Activated T-cell treated with anti-CD3 and anti-CD28 coated beads for 24 hours (primary cell): Measurements from ENCODE around the gene ZNF526.

Experiments
- DNase-seq: peaks from one replicate; pipeline ENCODE4 v3.0.0-alpha.2; 2020; ENCODE audit warnings: low read depth

ZNF526 gene

GRCh38 chr19:42225718-42226292 lies 5.7 kb downstream of the ZNF526 start:
- DNase-seq: no peak

GRCh38 chr19:42226886-42227285 lies 6.8 kb downstream of the ZNF526 start:
- no peak for DNase-seq

- DNase-seq: no peak
These were observed 8.5 kb downstream of the ZNF526 start for GRCh38 chr19:42228641-42229040.

GRCh38 chr19:42229301-42229854 lies 9.3 kb downstream of the ZNF526 start:
- DNase-seq: no peak

GRCh38 chr19:42229855-42230351 lies 9.8 kb downstream of the ZNF526 start:
- DNase-seq: no peak

- no peak for DNase-seq
These were observed 10.5 kb downstream of the ZNF526 start for GRCh38 chr19:42230571-42230970.

GRCh38 chr19:42232435-42232834 lies 12.3 kb downstream of the ZNF526 start:
- no peak for DNase-seq

- no peak for DNase-seq
These were observed 13.0 kb downstream of the ZNF526 start for GRCh38 chr19:42233106-42233505.

GRCh38 chr19:42233678-42234292 lies 13.7 kb downstream of the ZNF526 start:
- DNase-seq: no peak

GRCh38 chr19:42234364-42234763 lies 14.3 kb downstream of the ZNF526 start:
- DNase-seq: no peak

- no peak for DNase-seq
These were observed 15.1 kb downstream of the ZNF526 start for GRCh38 chr19:42235181-42235580.

GRCh38 chr19:42239544-42240220 lies 19.6 kb downstream of the ZNF526 start:
- DNase-seq: no peak

GRCh38 chr19:42241279-42241678 lies 21.2 kb downstream of the ZNF526 start:
- no peak for DNase-seq

GRCh38 chr19:42242069-42242511 lies 22.0 kb downstream of the ZNF526 start:
- DNase-seq: no peak

- peak; percentile 94 for DNase-seq
These were observed 22.6 kb downstream of the ZNF526 start, which contains the start of gene GSK3A for GRCh38 chr19:42242512-42243409. Gene GSK3A (minus strand): TSS chr19:42242602. CDS start chr19:42242465, 137 bp downstream.

GRCh38 chr19:42244347-42245220 lies 24.5 kb downstream of the ZNF526 start:
- DNase-seq: peak; percentile 90

- DNase-seq: no peak
These were observed 25.1 kb downstream of the ZNF526 start for GRCh38 chr19:42245231-42245630.

GRCh38 chr19:42246143-42246921 lies 26.2 kb downstream of the ZNF526 start:
- DNase-seq: no peak

- DNase-seq: no peak
These were observed 27.0 kb downstream of the ZNF526 start for GRCh38 chr19:42246922-42247639.
